ENCODE measurements around the gene PPP1R3E.
A peak's percentile ranks its signal among the peaks of the same experiment; 100 is the strongest.

The PPP1R3E gene

DNA sequence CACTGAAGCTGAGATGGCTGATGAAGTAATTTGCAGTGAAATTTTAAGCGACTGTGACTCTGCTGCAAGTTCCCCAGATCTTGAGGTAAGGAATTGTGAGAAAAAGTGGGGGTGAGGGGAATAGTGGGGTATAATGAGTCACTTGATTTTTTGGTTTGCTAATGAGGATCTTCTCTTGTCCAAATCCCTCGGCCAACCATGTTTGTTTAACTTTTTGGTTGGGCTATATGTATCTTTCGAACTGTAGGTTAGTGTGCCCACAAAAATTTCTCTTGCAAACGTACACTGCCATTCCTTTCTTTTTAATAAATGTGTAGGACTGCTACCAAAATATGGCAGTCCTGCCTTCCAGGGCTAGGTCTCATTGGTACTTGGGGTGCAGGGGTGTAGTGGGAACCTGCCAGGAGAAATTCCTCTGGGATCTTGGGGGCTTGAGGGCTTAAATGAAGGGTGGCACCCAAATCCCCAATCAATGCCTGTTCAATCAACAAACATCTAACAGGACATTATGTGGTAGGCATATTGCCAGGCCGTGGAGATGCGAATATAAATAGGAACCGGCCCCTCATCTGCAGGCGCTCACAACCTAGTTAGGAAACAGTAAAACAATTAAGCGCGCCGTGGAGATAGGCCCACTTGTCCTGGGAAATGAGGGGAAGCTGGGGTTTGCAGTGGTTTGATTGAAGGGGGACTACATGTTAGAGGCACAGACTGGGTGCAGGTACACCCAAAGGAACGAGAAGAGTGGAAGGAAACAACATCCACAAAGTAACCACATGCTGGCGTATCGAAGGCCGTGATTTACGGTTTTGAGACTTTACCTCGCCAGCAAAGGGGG is 17.3 kb upstream of the PPP1R3E start:
- TF ChIP-seq JUND (IDR thresholded peaks at IDR 0.05; ENCODE audit: low read depth): no peak
- in situ Hi-C loops (cut with HindIII; ENCODE audit: low pct_unique_long_range_greater_than_20kb, low sequenced_read_pairs): no loop called here
- DNase-seq (ENCODE audit: low read depth in 1 of 2, low spot score in 1 of 2): no peak

DNA sequence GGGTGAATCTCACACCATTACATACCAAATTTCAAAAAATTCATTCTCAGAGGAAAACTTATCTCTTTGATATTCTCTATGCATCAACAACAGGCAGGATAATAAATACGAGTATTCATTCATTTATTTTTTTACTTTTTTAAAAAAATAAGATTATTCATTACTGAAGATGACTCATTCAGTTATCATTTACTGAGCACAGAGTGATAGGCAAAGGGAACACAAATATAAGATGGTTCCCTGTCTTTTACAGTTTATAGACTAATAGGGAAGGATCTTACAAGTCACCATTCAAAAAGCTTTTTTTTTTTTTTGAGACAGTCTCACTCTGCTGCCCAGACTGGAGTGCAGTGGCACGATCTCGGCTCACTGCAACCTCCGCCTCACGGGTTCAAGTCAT is 13.6 kb upstream of the PPP1R3E start:
- no peak for TF ChIP-seq JUND (IDR thresholded peaks at IDR 0.05; ENCODE audit: low read depth)
- in situ Hi-C loops (cut with HindIII; ENCODE audit: low pct_unique_long_range_greater_than_20kb, low sequenced_read_pairs): no loop called here

DNA sequence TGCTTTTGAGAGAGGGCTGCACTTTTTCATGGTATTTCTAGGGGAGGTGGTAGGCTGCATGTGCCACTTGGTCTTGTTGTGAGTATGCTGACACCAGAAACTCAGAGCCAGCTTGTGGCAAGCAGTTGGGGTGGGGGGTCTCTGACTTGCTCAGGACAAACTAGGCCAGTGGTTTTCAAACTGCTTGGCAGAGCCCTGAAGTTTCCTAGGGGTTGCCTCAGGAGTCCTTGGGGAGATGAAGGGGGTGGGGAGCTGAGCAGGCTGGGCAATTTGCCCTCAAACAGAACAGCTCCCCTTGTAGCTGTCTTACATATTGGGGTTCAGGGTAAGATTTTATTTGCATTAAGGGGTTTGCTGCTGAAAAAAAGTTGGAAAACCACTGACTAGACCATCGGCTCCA is 7.9 kb upstream of the PPP1R3E start:
- no peak for DNase-seq (ENCODE audit: low read depth in 1 of 2, low spot score in 1 of 2)
- in situ Hi-C loops (cut with HindIII; ENCODE audit: low pct_unique_long_range_greater_than_20kb, low sequenced_read_pairs): no loop called here
- no peak for TF ChIP-seq JUND (IDR thresholded peaks at IDR 0.05; ENCODE audit: low read depth)

More for the DNA sequence above, 13.6 kb upstream of the PPP1R3E start:
- DNase-seq (ENCODE audit: low read depth in 1 of 2, low spot score in 1 of 2): no peak

DNA sequence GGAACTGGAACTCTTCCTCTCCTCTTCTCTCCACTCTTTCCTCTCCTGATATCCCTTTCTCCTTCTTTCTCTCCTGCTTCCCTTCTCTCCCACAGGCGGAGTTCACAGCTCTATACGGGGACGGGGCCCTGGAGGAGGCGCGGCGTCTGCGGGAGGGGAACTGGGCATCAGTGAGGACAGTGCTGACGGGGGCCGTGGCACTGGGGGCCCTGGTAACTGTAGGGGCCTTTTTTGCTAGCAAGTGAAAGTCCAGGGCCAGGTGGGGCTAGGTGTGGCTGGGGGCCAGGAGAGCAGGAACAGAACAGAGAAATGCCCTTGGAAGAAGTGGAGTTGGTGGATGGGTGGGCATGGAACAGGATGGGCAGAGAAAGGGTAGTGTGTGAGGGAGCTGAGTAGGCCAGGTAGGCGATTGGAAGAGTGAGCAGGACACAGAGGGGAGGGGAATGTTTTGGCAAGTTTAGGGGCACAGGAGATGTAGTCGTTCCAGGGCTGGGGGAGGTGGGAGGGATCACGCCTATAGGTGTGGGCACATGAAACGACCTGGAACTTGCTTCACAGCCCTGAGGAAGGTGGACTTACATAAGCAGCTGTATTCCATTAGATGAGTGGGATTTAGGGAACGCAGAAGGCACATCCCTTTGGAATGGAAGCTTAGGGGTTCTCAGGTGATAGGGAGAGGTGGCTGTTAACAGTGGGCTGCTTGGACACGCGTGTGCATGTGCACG is 6.2 kb upstream of the PPP1R3E start:
- in situ Hi-C loops (cut with HindIII; ENCODE audit: low pct_unique_long_range_greater_than_20kb, low sequenced_read_pairs): no loop called here
- TF ChIP-seq JUND (IDR thresholded peaks at IDR 0.05; ENCODE audit: low read depth): no peak
- no peak for DNase-seq (ENCODE audit: low read depth in 1 of 2, low spot score in 1 of 2)

- no peak for TF ChIP-seq JUND (IDR thresholded peaks at IDR 0.05; ENCODE audit: low read depth)
- no peak for DNase-seq (ENCODE audit: low read depth in 1 of 2, low spot score in 1 of 2)
- in situ Hi-C loops (cut with HindIII; ENCODE audit: low pct_unique_long_range_greater_than_20kb, low sequenced_read_pairs): no loop called here
These were observed 5.3 kb upstream of the PPP1R3E start for GRCh38 chr14:23307687-23308644.

GRCh38 chr14:23307146-23307530 is 4.5 kb upstream of the PPP1R3E start:
- DNase-seq (ENCODE audit: low read depth in 1 of 2, low spot score in 1 of 2): no peak
- TF ChIP-seq JUND (IDR thresholded peaks at IDR 0.05; ENCODE audit: low read depth): no peak
- in situ Hi-C loops (cut with HindIII; ENCODE audit: low pct_unique_long_range_greater_than_20kb, low sequenced_read_pairs): no loop called here

GRCh38 chr14:23306412-23307145 is 3.9 kb upstream of the PPP1R3E start, which contains the start of gene BCL2L2:
Gene BCL2L2 (plus strand): TSS chr14:23306833. CDS start chr14:23307768, 935 bp downstream.
- peak; percentile 21 to 89 for DNase-seq (ENCODE audit: low read depth in 1 of 2, low spot score in 1 of 2)
- in situ Hi-C loops (cut with HindIII; ENCODE audit: low pct_unique_long_range_greater_than_20kb, low sequenced_read_pairs): no loop called here
- no peak for TF ChIP-seq JUND (IDR thresholded peaks at IDR 0.05; ENCODE audit: low read depth)

DNA sequence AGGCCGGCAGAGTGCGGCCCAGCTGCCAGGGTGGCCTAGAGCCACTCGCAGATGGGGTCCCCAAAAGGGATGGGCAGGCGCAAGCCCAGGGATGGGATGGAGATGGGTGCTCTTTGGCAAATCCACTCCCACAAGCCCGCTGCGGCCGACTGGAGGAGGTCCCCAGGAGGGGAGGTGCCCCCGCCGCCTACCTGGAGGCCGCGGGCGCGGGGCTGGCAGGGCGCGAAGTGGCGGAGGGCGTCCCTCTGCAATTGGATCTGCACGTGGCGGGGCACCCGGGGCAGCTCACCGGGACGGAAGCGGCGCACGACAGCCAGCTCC is 730 bp downstream of the PPP1R3E start:
- in situ Hi-C loops (cut with HindIII; ENCODE audit: low pct_unique_long_range_greater_than_20kb, low sequenced_read_pairs): no loop called here

GRCh38 chr14:23301288-23301968 is 1.2 kb downstream of the PPP1R3E start:
- peak; percentile 90 to 97 for DNase-seq (ENCODE audit: low read depth in 1 of 2, low spot score in 1 of 2)
- in situ Hi-C loops (cut with HindIII; ENCODE audit: low pct_unique_long_range_greater_than_20kb, low sequenced_read_pairs): no loop called here
- TF ChIP-seq JUND (IDR thresholded peaks at IDR 0.05; ENCODE audit: low read depth): no peak

More for the DNA sequence above, 730 bp downstream of the PPP1R3E start:
- TF ChIP-seq JUND (IDR thresholded peaks at IDR 0.05; ENCODE audit: low read depth): no peak
- DNase-seq (ENCODE audit: low read depth in 1 of 2, low spot score in 1 of 2): no peak

DNA sequence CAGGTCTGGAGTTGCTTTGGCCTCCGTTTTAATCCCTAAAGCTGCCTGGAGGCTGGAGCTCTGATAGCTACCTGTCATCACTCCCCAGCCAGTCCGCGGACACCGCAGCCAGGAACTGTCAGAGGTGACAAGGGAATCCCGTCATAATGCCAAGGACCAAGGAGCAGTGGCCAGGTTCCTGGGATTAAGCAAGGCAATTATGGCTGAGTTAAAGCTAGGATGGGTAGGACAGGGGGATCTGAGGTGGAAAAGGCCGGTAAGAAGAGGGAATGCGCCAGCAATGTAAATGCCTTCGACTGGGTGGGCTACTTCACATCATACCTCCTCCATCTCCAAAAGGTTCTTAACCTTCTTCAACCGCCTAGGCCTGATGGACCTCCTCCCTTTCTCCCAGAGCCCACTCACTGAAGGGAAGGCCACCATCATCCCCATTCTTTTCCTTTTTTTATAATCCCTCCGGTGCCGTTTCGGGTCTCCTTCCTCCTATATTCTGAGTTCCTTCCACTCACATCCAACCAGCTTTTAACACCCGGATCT is 1.9 kb downstream of the PPP1R3E start:
- DNase-seq (ENCODE audit: low read depth in 1 of 2, low spot score in 1 of 2): peak in 1 of 2 experiments; percentile 37
- no peak for TF ChIP-seq JUND (IDR thresholded peaks at IDR 0.05; ENCODE audit: low read depth)
- in situ Hi-C loops (cut with HindIII; ENCODE audit: low pct_unique_long_range_greater_than_20kb, low sequenced_read_pairs): no loop called here
